ENCODE results near the gene TRAFD1. TPM values are rescaled to one million over a fixed set of nuclear protein-coding genes. Genes with fewer than 3 reads are reported as not detected.

TRAFD1 gene
- total RNA-seq, 1 experiment from 2014 or later: 25.5 TPM

- ChIA-PET POLR2A (no interaction called here), CTCF (no interaction called here)
Measured at GRCh38 chr12:112166051-112167015, 41.0 kb downstream of the TRAFD1 start.

More at GRCh38 chr12:112166051-112167015, 41.0 kb downstream of the TRAFD1 start:
- RAD21 ChIA-PET (ENCODE audit: low non-redundant PET in 1 of 2, low total read pairs in 2 of 2, uncharacterized antibody in 2 of 2, unreplicated experiment in 2 of 2): no interaction called here
- Histone ChIP-seq H3K9me3 (ENCODE audit: control insufficient read depth in 1 of 2, insufficient read depth in 1 of 2, low read depth in 1 of 2, low read length in 2 of 2) (no peaks in the 10 kb centered on the region), H3K79me2 (ENCODE audit: insufficient read depth, low read length) (no peaks in the 10 kb centered on the region), H2AFZ (ENCODE audit: low read depth, low read length, poor library complexity, severe bottlenecking) (no peak overlapping the region), H3K36me3 (ENCODE audit: control insufficient read depth in 1 of 2, insufficient read depth in 2 of 2, low read length in 2 of 2) (no peaks in the 10 kb centered on the region; a peak in 2 of 4 replicates), H3K4me1 (ENCODE audit: control insufficient read depth in 1 of 2, insufficient read depth in 2 of 2, low read length in 2 of 2) (no peaks in the 10 kb centered on the region; a peak in 1 of 4 replicates), H3K27me3 (ENCODE audit: insufficient read depth, low read length) (no peaks in the 10 kb centered on the region), H3K9me2 (ENCODE audit: insufficient read depth) (no peaks in the 10 kb centered on the region), H4K20me1 (ENCODE audit: insufficient read depth) (no peaks in the 10 kb centered on the region), H3K9ac (ENCODE audit: low read length) (no peak overlapping the region), H3K4me2 (ENCODE audit: low read length) (no peak overlapping the region), H3K4me3 (replicated peaks in 1 of 2; ENCODE audit: low read depth in 1 of 2, low read length in 2 of 2) (no peak overlapping the region), H3K27ac (ENCODE audit: low read depth, low read length) (no peak overlapping the region)
- intact Hi-C loops (cut with micrococcal nuclease): no loop called here
- DNase-seq (ENCODE audit: low read depth, low spot score): no peak
- BruUV-seq (replicated peaks): no TSS peak
- TF ChIP-seq MAX (IDR thresholded peaks at IDR 0.05) (no peak), FOSL1 (IDR thresholded peaks at IDR 0.05; ENCODE audit: low read depth) (no peak), SRF (IDR thresholded peaks at IDR 0.05; ENCODE audit: low read depth) (no peak), YY1 (IDR thresholded peaks at IDR 0.05; ENCODE audit: extremely low read depth, insufficient replicate concordance, low read depth, low read length) (no peak), ZBTB33 (IDR thresholded peaks at IDR 0.05; ENCODE audit: extremely low read depth, insufficient replicate concordance, low read length) (no peak), CEBPB (IDR thresholded peaks at IDR 0.05; ENCODE audit: low read depth) (no peak), EZH2 (IDR thresholded peaks at IDR 0.05) (no peak), CTCF (IDR thresholded peaks at IDR 0.05 in 2 of 3, conservative IDR thresholded peaks at IDR 0.05 in 1 of 3; ENCODE audit: borderline replicate concordance in 1 of 3, insufficient read depth in 1 of 3, low read depth in 2 of 3, low read length in 2 of 3) (no peak)
- ATAC-seq: no peak

Measured in HCT116 (cell line).